Measurements from ENCODE around the gene DLST.

DNA sequence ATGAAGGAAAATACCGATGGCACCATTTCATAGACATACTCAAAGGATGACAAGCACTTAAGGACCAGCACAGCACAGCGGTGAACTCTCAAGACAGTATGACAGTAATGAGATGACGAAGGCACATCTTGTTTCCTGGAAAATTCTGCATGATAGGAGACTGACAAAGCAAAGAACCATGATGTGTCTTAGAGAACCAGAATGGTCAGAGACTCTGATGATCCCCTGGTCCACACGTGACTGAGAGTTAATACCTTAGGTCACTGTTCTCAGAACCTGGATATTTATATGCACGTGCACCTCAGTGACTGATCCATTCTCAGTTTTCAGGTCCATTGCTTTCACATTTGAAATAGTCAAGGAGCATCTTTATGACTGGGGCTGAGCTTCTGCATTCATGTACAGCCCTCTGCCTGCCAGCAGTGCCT, 41.1 kb upstream of the DLST start:
- TF ChIP-seq POLR2A (IDR thresholded peaks at IDR 0.05; ENCODE audit: low read depth, low read length) (no peak), MAFK (IDR thresholded peaks at IDR 0.05; ENCODE audit: low read depth, low read length) (no peak), CEBPB (IDR thresholded peaks at IDR 0.05; ENCODE audit: low read depth, low read length) (no peak), MAZ (IDR thresholded peaks at IDR 0.05; ENCODE audit: borderline replicate concordance, low read depth, low read length) (no peak), SMC3 (IDR thresholded peaks at IDR 0.05; ENCODE audit: low read depth, low read length) (no peak), RCOR1 (IDR thresholded peaks at IDR 0.05; ENCODE audit: insufficient replicate concordance, low read length) (no peak)
- TF ChIP-seq, protein P1, sequence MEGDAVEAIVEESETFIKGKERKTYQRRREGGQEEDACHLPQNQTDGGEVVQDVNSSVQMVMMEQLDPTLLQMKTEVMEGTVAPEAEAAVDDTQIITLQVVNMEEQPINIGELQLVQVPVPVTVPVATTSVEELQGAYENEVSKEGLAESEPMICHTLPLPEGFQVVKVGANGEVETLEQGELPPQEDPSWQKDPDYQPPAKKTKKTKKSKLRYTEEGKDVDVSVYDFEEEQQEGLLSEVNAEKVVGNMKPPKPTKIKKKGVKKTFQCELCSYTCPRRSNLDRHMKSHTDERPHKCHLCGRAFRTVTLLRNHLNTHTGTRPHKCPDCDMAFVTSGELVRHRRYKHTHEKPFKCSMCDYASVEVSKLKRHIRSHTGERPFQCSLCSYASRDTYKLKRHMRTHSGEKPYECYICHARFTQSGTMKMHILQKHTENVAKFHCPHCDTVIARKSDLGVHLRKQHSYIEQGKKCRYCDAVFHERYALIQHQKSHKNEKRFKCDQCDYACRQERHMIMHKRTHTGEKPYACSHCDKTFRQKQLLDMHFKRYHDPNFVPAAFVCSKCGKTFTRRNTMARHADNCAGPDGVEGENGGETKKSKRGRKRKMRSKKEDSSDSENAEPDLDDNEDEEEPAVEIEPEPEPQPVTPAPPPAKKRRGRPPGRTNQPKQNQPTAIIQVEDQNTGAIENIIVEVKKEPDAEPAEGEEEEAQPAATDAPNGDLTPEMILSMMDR (conservative IDR thresholded peaks at IDR 0.05; ENCODE audit: low read depth, low read length) = no peak

All from IMR-90 (cell line).